Left hindlimb (tissue), 1 donor: ENCODE data around the gene HEPACAM.
"Not testable (repeated sequence)": the region's sequence is repeated elsewhere in the genome, so short reads cannot be mapped to it uniquely, and the experiment has no call there.

Experiments used
- DNase-seq: peaks from one replicate; pipeline ENCODE4 v3.0.0-alpha.2; 2018

The HEPACAM gene, protein sequence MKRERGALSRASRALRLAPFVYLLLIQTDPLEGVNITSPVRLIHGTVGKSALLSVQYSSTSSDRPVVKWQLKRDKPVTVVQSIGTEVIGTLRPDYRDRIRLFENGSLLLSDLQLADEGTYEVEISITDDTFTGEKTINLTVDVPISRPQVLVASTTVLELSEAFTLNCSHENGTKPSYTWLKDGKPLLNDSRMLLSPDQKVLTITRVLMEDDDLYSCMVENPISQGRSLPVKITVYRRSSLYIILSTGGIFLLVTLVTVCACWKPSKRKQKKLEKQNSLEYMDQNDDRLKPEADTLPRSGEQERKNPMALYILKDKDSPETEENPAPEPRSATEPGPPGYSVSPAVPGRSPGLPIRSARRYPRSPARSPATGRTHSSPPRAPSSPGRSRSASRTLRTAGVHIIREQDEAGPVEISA

DNA sequence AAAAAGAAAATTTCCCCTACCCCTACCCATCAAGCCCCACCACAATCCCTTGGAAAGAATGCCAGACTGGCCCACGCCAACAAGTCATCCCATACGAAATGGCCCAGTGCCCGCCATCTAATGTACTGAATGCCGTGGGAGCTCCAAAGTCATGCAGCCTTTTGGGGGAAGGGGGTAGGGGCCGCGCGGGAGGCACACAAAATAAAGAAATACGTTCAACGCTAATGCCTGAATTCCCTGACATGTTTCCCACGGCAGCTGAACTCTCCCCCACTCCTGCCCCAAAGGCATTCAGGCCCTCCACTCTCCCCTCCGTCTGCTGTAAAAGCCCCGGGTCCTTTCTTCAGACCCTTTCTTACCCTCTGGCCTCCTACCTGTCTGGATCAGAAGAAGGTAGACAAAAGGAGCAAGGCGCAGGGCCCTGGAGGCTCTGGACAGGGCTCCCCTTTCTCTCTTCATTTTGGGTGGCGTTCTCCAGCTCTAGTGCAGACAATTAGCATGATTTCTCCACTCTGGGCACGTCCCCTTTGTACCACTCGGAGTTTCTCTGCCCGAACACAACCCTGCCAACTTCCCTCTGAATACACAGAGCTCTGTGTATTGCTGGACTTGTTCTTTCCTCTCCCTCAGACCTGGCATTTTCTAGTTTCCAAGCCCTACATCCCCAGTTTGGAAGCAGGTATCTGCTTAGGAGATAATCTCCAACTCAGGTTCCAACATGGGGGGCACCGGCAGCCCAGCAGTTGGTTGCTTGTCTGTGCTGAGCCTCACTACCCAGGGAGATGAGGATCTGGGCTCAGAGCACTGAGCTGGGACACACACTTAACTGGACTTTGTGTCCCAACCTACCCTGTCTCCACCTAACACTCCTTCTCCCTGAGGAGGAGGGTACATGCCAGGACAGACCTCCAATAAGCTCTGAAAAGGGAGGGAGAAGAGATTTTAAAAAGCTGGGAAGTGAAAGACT is at the start of gene HEPACAM:
HEPACAM (minus strand) TSS at position 500 of the 967 bp plus-strand sequence; CDS start at position 459, 41 bp downstream.
- DNase-seq: no peak

DNA sequence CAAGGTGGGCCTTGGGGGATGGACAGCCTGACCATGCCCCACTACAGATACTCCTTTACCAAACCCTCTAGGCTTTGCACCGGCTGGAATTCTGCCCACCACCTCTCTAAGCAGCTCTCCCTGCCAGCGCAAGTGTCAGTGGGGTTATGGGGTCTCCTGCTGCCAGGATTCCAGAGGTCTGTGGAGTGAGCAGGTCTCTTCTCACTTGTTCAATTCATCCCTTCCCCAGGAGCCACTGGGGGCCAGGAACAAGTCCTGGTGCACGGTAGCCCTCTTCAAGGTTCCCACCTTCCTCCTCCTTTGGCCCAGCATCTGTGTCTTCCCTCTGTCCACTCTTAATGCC is 48.6 kb upstream of the HEPACAM start:
- DNase-seq: no peak

GRCh38 chr11:124983674-124984511 is 48.0 kb upstream of the HEPACAM start:
- DNase-seq: no peak

DNA sequence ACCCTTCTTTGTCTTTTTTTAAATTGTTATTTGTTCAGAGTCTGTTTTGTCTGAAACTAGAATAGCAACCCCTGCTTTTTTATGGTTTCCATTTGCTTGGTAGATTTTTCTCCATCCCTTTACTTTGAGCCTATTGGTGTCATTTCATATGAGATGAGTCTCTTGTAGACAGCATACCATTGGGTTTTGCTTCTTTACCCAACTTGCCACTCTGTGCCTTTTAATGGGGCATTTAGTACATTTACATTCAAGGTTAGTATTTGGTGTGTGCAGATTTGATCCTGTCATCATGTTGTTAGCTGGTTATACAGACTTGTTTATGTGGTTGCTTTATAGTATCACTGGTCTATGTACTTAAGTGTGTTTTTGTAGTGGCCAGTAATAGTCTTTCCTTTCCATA is 46.2 kb upstream of the HEPACAM start:
- DNase-seq: no peak

DNA sequence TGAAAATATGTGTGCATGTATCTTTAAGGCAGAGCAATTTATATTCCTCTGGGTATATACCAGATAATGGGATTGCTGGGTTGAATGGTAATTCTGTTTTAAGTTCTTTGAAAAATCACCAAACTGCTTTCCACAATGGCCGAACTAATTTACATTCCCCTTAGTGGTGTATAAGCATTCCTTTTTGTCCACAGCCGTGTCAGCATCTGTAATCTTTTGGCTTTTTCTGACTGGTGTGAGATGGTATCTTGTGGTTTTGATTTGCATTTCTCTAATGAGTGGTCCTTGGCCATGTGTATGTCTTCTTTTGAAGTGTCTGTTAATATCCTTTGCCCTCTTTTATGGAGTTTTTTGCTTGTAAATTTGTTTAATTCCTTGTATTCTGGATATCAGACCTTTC is 42.5 kb upstream of the HEPACAM start:
- no peak for DNase-seq

- DNase-seq: no peak
These were observed 41.2 kb upstream of the HEPACAM start for GRCh38 chr11:124977006-124977405.

- no peak for DNase-seq
These were observed 40.7 kb upstream of the HEPACAM start for GRCh38 chr11:124976531-124976930.

DNA sequence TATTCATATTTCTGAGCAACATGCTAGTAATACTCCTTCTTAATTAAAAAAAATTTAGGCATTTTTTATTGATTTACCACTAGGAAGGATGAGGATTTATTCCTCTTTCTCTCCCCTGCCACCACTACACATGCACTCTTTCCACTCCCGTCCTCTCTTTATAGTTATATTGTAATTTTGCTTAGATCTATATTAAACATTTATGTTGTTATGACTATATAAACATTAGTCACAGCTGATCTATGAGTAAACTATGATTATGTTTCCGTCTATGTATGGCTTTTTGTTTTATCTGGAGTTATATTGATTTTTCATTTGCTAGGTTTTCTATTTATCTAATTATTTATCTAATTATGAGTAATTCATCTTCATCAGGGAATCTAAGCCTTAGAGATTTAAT is 36.0 kb upstream of the HEPACAM start:
- no peak for DNase-seq

- no peak for DNase-seq
These were observed 35.1 kb upstream of the HEPACAM start for GRCh38 chr11:124970925-124971324.

- DNase-seq: not testable (repeated sequence)
These were observed 32.4 kb upstream of the HEPACAM start for GRCh38 chr11:124968197-124968596.

DNA sequence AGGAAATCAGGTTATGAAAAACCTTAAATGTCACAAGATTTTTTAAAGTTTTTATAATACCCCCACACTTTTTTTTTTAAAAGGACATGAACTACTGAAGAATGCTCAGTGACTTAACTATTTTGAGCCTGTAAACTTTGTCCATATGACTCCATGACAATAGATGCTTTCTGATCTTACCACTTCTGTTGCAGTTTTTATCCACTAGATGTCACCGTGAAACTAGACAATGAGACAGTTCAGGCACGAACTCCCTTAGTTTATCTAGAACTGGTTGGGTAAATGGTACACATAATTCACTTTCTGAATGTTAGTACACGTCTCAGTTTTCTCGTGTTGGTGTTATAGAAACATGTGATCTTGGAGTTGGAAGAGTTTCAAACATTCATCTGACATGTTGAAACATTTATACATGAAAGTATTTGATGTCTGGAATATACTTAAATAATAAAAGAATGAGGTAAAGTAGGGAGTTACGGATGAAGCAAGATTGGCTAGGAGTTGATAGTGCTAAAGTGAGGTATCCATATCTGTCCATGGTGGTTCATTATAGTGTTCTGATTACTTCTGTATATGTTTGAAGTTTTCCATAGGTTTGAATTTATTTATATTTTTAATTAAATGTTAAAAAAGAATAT is 26.2 kb upstream of the HEPACAM start:
- no peak for DNase-seq

- no peak for DNase-seq
These were observed 19.2 kb upstream of the HEPACAM start for GRCh38 chr11:124955035-124955434.

DNA sequence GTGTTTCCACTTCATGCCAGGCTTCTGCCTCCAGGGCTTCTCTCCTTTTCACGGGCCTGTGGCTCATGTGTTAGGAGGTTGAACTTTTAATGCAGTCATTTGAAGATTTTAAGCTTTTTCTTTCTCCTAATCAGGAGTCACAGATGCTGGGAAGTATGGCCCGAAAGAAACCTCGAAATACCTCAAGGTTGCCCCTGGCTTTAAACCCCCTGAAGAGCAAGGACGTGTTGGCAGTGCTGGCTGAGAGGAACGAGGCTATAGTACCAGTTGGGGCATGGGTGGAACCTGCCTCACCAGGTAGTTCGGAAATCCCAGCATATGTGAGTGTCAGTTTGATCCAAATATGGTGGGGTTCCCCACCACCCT is 18.7 kb upstream of the HEPACAM start:
- DNase-seq: no peak

GRCh38 chr11:124953753-124954589 is 18.1 kb upstream of the HEPACAM start, which contains the start of gene CCDC15:
Gene CCDC15, plus strand, starts transcription at chr11:124954202. Its CDS starts 531 bp downstream, at chr11:124954733.
- peak; percentile 99 for DNase-seq

GRCh38 chr11:124951341-124951740 is 15.5 kb upstream of the HEPACAM start:
- DNase-seq: no peak

DNA sequence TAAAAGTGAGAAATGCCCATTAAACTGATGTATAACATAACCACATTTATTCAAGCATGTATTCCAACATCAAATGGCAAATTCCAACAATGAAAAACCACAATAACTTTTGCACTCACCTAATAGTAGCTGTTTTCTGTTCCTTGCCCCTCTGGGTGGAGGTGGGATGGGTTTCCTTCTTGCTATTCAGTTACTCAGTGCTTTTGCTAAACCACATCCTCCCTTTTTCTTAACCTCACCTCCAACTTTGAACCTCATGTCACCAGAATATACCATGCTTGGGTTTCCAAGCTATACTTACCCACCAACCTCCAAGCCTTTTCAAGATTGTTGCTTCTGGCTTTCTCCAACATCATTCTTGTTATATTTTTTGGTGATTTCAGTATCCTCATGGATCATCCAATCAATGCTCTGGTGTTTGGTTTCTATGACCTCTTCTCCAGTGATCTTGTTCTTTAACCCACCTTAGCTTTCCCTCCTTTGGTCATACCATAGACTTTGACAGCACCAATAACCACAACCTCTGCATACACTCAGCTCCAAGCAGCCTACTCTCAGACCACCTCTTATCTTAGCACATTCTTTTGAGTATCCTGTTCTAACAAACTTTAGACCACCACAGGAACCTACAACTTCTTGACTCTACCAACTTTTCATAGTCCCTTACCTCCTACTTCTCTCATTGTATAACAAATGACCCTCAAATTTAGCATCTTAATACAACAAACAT is 14.9 kb upstream of the HEPACAM start:
- DNase-seq: no peak

GRCh38 chr11:124946735-124947141 is 10.9 kb upstream of the HEPACAM start:
- DNase-seq: no peak

DNA sequence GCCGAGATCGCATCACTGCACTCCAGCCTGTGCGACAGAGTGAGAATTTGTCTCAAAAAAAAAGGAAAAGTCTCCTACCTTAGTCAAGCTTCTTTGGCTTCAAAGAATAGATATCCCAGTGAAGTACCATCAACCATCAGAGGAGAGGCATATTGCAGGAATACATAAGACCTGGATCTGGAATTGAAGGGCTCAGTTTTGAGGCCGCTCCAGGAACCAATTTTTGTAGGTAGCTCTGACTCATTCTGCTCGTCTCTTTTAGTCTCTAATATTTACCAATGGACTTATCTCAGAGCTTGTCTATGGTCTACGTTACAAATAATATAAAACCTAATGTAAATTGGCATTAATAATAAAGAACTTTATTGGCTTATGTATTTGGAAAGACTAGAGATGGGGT is 10.0 kb upstream of the HEPACAM start:
- no peak for DNase-seq

- DNase-seq: no peak
These were observed 8.7 kb upstream of the HEPACAM start for GRCh38 chr11:124944565-124944964.

GRCh38 chr11:124943741-124944140 is 7.9 kb upstream of the HEPACAM start:
- no peak for DNase-seq

DNA sequence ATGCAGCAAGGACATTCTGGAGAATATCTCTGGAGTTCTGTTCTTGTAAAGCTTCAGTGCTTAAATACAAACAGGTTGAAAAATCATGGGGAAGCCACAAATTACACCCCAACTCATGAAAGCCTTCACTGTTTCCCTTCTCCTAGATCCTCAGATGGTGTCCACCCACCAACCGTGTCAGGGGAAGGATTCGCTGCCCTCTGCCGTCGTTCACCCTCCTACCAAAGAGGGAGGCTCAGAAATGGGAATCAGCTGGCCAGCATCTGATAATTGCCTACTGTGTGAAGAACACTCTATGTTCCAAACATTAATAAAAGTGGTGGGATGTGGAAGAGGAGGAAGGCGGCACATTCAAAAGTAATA is 7.4 kb upstream of the HEPACAM start:
- no peak for DNase-seq
